CD4-positive, alpha-beta T cell treated with Interleukin-15 for 1 hour (primary cell): ENCODE results near the gene DDIAS.
A peak's percentile ranks its signal among the peaks of the same experiment; 100 is the strongest.
"Not testable (repeated sequence)": the region's sequence is repeated elsewhere in the genome, so short reads cannot be mapped to it uniquely, and the experiment has no call there.

ENCODE experiments used
- DNase-seq: peaks from one replicate; pipeline ENCODE4 v3.0.0-alpha.2; 2020

Gene DDIAS

GRCh38 chr11:82889133-82890001 lies 12.2 kb upstream of the DDIAS start:
- no peak for DNase-seq

- DNase-seq, result no peak
Measured at GRCh38 chr11:82890002-82890341, 11.6 kb upstream of the DDIAS start.

GRCh38 chr11:82890936-82891335 lies 10.6 kb upstream of the DDIAS start:
- DNase-seq, result no peak

GRCh38 chr11:82892611-82893169 lies 8.8 kb upstream of the DDIAS start:
- DNase-seq, result no peak

- peak; percentile 42 for DNase-seq
Measured at GRCh38 chr11:82895437-82896091, 6.0 kb upstream of the DDIAS start.

- no peak for DNase-seq
Measured at GRCh38 chr11:82896183-82896582, 5.4 kb upstream of the DDIAS start.

GRCh38 chr11:82898241-82898640 lies 3.3 kb upstream of the DDIAS start:
- DNase-seq, result no peak

GRCh38 chr11:82899186-82899820 lies 2.2 kb upstream of the DDIAS start:
- DNase-seq, result no peak

GRCh38 chr11:82899957-82900276 lies 1.6 kb upstream of the DDIAS start:
- DNase-seq, result no peak

- peak; percentile 94 for DNase-seq
Measured at GRCh38 chr11:82900277-82901164, 1.0 kb upstream of the DDIAS start, which contains the start of gene PRCP. PRCP (minus strand) TSS chr11:82900430; CDS start chr11:82900402, 28 bp downstream.

GRCh38 chr11:82901922-82902485 lies 468 bp downstream of the DDIAS start:
- no peak for DNase-seq

- no peak for DNase-seq
Measured at GRCh38 chr11:82902880-82903279, 1.3 kb downstream of the DDIAS start.

- no peak for DNase-seq
Measured at GRCh38 chr11:82903843-82904586, 2.5 kb downstream of the DDIAS start.

GRCh38 chr11:82906236-82906635 lies 4.7 kb downstream of the DDIAS start:
- DNase-seq, result no peak

GRCh38 chr11:82906931-82907330 lies 5.4 kb downstream of the DDIAS start:
- no peak for DNase-seq

- peak; percentile 24 for DNase-seq
Measured at GRCh38 chr11:82907371-82907770, 5.8 kb downstream of the DDIAS start.

GRCh38 chr11:82908311-82908710 lies 6.8 kb downstream of the DDIAS start:
- no peak for DNase-seq

- DNase-seq, result no peak
Measured at GRCh38 chr11:82909015-82909640, 7.6 kb downstream of the DDIAS start.

GRCh38 chr11:82919786-82920185 lies 18.2 kb downstream of the DDIAS start:
- DNase-seq, result not testable (repeated sequence)

- not testable (repeated sequence) for DNase-seq
Measured at GRCh38 chr11:82920227-82920626, 18.7 kb downstream of the DDIAS start.
